ENCODE results near the gene CA14. TPM values are rescaled to one million over a fixed set of nuclear protein-coding genes. Genes with fewer than 3 reads are reported as not detected.
A peak's percentile ranks its signal among the peaks of the same experiment; 100 is the strongest.

Gene CA14
- total and polyA plus RNA-seq, 9 of the 15 experiments (the other 6 are each of a cell fraction or from before 2014, with no cell fraction given), result 0.13 to 0.57 (median 0.26) TPM; not detected in 1

- TF ChIP-seq RERE (CRISPR knock-in tag; IDR thresholded peaks at IDR 0.05; ENCODE audit: borderline replicate concordance) (peak; percentile 75; the same call in 1 of the 2 replicates), REST (IDR thresholded peaks at IDR 0.05; ENCODE audit: borderline replicate concordance) (no peak), REST (CRISPR knock-in tag; IDR thresholded peaks at IDR 0.05; ENCODE audit: low read depth) (0 out of 2 replicates have a peak, but pooled peaks have one; percentile 36), HIVEP1 (CRISPR knock-in tag; IDR thresholded peaks at IDR 0.05) (peak; percentile 78; the same call in 1 of the 2 replicates), HNRNPK (IDR thresholded peaks at IDR 0.05; ENCODE audit: low read depth, low read length, poor library complexity, severe bottlenecking) (no peak), RBBP5 (IDR thresholded peaks at IDR 0.05; ENCODE audit: borderline replicate concordance, insufficient read depth, low read length, poor library complexity, severe bottlenecking) (peak; percentile 71), SUPT5H (IDR thresholded peaks at IDR 0.05) (peak; percentile 82), KDM2B (CRISPR knock-in tag; IDR thresholded peaks at IDR 0.05) (no peak), EP400 (IDR thresholded peaks at IDR 0.05) (no peak; the same call in none of the 2 replicates), NFIX (CRISPR knock-in tag; IDR thresholded peaks at IDR 0.05; ENCODE audit: low read depth) (no peak), ZC3H11A (IDR thresholded peaks at IDR 0.05; ENCODE audit: low read depth, low read length) (no peak), NCOA1 (IDR thresholded peaks at IDR 0.05; ENCODE audit: low read depth) (no peak), ZNF143 (CRISPR knock-in tag; IDR thresholded peaks at IDR 0.05) (no peak), ARID1B (IDR thresholded peaks at IDR 0.05) (peak; percentile 32; the same call in 1 of the 2 replicates), L3MBTL2 (IDR thresholded peaks at IDR 0.05) (peak; percentile 96)
Measured at GRCh38 chr1:150234566-150235293, 22.8 kb upstream of the CA14 start (continued).

Data from K562 (cell line).